Osteocyte (in vitro differentiated cells): ENCODE measurements around the gene RAB29. TPM values are rescaled to one million over a fixed set of nuclear protein-coding genes. Genes with fewer than 3 reads are reported as not detected.

ENCODE experiments used
- DNase-seq: peaks from one replicate; pipeline ENCODE4 v3.0.0; 2021; ENCODE audit warnings: mixed read lengths; ENCODE audit not compliant: unreplicated experiment; ENCODE audit errors: extremely low spot score
- H3K27ac Mint-ChIP-seq: one replicate; pipeline ENCODE4 v1.8.0; 2021; ENCODE audit warnings: mild to moderate bottlenecking, mixed read lengths; ENCODE audit not compliant: unreplicated experiment
- H3K27me3 Mint-ChIP-seq: one replicate; pipeline ENCODE4 v1.8.0; 2021; ENCODE audit warnings: mixed read lengths; ENCODE audit not compliant: unreplicated experiment
- H3K36me3 Mint-ChIP-seq: one replicate; pipeline ENCODE4 v1.8.0; 2021; ENCODE audit warnings: mixed read lengths; ENCODE audit not compliant: unreplicated experiment
- H3K4me1 Mint-ChIP-seq: one replicate; pipeline ENCODE4 v1.8.0; 2021; ENCODE audit warnings: mixed read lengths; ENCODE audit not compliant: unreplicated experiment
- H3K4me3 Mint-ChIP-seq: one replicate; pipeline ENCODE4 v1.8.0; 2021; ENCODE audit warnings: mild to moderate bottlenecking, moderate library complexity, mixed read lengths; ENCODE audit not compliant: unreplicated experiment
- H3K9me3 Mint-ChIP-seq: one replicate; pipeline ENCODE4 v1.8.0; 2021; ENCODE audit warnings: mixed read lengths; ENCODE audit not compliant: unreplicated experiment
- total RNA-seq: library from RNA; stranded (reverse); gene quantifications from 2 replicates; pipeline ENCODE4 v1.2.1, GENCODE V29; 2021
- TF ChIP-seq, protein P1 (sequence below): fragments of 200-600 bp; sonication (generic); IDR thresholded peaks from 2 replicates; pipeline ENCODE4 v1.5.0; 2021; ENCODE audit warnings: antibody characterized with exemption, mild to moderate bottlenecking, moderate library complexity

The RAB29 gene
- total RNA-seq, 1 donor from 2014 or later = 32.0 TPM

DNA sequence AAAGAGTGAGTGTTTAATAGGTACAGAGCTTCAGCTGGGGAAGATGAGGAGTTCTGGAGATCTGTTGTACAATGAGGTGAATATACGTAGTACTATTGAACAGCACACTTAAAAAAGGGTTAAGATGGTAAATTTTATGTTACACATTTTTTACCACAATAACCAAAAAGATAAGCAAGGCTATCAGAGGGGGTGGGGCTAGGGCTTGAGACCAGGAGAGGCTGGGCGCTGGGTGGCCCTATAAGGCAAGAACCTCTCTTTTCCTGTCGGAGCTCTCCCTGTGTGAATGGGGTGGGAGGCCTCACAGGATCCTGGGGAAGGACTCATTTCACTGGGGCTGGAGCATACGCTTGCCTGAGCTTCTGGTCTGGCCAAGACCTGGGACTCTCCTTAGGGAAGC is 28.7 kb upstream of the RAB29 start:
- peaks cover 18% of the 10 kb centered on the region for H3K4me1 Mint-ChIP-seq
- H3K27me3 Mint-ChIP-seq = no peaks in the 10 kb centered on the region
- no peaks in the 10 kb centered on the region for H3K9me3 Mint-ChIP-seq
- TF ChIP-seq, protein P1, sequence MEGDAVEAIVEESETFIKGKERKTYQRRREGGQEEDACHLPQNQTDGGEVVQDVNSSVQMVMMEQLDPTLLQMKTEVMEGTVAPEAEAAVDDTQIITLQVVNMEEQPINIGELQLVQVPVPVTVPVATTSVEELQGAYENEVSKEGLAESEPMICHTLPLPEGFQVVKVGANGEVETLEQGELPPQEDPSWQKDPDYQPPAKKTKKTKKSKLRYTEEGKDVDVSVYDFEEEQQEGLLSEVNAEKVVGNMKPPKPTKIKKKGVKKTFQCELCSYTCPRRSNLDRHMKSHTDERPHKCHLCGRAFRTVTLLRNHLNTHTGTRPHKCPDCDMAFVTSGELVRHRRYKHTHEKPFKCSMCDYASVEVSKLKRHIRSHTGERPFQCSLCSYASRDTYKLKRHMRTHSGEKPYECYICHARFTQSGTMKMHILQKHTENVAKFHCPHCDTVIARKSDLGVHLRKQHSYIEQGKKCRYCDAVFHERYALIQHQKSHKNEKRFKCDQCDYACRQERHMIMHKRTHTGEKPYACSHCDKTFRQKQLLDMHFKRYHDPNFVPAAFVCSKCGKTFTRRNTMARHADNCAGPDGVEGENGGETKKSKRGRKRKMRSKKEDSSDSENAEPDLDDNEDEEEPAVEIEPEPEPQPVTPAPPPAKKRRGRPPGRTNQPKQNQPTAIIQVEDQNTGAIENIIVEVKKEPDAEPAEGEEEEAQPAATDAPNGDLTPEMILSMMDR = no peak
- H3K36me3 Mint-ChIP-seq = peaks cover 17% of the 10 kb centered on the region
- no peak for DNase-seq
- no peak overlapping the region for H3K27ac Mint-ChIP-seq
- no peak overlapping the region for H3K4me3 Mint-ChIP-seq

DNA sequence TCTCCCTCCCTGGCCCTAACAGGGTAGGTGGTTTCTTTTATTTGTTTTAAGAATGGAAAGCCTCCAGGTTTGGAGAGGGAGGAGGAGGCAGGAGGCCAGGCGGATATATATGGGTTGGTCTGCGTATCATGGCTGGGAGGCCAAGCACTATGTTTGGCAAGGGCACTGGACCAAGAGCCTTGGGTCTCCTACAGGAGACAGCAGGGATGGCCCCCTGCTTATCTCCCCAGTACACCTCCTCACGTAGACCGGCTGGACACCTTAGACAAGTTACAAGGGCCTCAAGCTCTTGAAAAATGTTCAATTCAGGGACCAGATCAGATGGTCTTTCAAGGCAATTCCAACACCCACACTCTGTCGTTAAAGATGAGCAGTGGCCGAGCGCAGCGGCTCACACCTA is 26.8 kb upstream of the RAB29 start:
- peaks cover 15% of the 10 kb centered on the region for H3K4me1 Mint-ChIP-seq
- no peaks in the 10 kb centered on the region for H3K9me3 Mint-ChIP-seq
- H3K36me3 Mint-ChIP-seq = peaks cover 21% of the 10 kb centered on the region
- H3K4me3 Mint-ChIP-seq = no peak overlapping the region
- no peak for DNase-seq
- H3K27me3 Mint-ChIP-seq = no peaks in the 10 kb centered on the region
- H3K27ac Mint-ChIP-seq = no peak overlapping the region
- TF ChIP-seq, protein P1 = no peak

DNA sequence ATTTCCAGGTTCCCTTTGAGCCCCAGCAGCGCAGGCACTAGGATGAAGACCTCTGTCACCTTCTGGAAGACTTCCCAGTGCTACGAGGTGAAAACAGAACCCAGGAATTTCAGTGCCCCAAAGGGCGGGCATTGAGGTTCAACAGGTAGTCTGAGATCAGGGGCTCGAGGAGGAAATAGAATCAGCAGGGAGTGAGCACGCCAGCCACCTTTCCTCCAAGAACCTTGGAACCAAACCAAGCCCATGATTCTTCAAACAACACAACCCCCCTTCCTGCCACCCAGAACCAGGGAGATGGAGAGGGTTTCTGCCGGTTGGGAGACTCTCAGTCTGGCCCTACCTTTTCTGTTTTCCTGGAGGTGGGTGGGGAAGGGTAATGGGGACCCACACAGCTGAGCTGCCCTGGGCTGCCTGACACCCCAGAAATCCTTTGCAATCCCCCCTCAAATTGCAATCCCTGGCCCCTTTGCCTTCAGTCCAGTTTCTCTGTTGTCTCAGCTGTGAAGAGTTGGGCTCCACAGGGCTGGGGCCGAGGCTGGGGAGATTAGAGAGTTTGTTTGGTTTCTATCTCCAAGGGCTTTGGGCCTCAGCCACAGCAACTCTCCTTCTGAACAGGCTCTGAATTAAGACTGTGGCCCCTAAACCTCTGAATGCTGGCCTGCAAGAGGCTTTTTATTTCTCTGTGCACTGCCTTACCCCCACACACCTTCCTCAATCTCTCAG is 25.9 kb upstream of the RAB29 start:
- H3K27me3 Mint-ChIP-seq = no peaks in the 10 kb centered on the region
- H3K36me3 Mint-ChIP-seq = peaks cover 25% of the 10 kb centered on the region
- peaks cover 15% of the 10 kb centered on the region for H3K4me1 Mint-ChIP-seq
- TF ChIP-seq, protein P1 = no peak
- H3K4me3 Mint-ChIP-seq = no peak overlapping the region
- no peak for DNase-seq
- H3K9me3 Mint-ChIP-seq = no peaks in the 10 kb centered on the region
- H3K27ac Mint-ChIP-seq = peak overlapping the region; percentile 32

DNA sequence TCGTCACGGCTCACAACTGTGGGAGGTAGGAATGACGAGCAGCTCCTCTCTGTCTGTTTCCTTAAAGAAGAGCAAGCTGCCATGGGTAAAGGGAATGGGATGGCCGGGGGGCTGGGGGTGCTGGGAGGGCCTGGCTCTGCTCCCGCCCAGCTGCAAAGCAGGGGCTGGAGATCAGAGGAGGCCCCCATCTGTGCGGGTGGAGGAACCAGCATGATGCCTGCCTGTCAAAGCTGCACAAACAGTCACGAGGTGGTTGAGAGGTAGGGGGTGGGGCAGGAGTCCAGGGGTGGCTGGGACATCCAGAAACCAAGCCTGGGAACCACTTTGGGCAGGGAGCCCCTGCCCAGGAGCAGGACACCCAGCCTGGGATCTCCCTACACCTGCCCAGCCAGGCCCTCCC is 25.1 kb upstream of the RAB29 start:
- no peak overlapping the region for H3K4me3 Mint-ChIP-seq
- H3K4me1 Mint-ChIP-seq = peaks cover 11% of the 10 kb centered on the region
- H3K27me3 Mint-ChIP-seq = no peaks in the 10 kb centered on the region
- H3K9me3 Mint-ChIP-seq = no peaks in the 10 kb centered on the region
- DNase-seq = no peak
- H3K36me3 Mint-ChIP-seq = peaks cover 23% of the 10 kb centered on the region
- TF ChIP-seq, protein P1 = no peak
- no peak overlapping the region for H3K27ac Mint-ChIP-seq

DNA sequence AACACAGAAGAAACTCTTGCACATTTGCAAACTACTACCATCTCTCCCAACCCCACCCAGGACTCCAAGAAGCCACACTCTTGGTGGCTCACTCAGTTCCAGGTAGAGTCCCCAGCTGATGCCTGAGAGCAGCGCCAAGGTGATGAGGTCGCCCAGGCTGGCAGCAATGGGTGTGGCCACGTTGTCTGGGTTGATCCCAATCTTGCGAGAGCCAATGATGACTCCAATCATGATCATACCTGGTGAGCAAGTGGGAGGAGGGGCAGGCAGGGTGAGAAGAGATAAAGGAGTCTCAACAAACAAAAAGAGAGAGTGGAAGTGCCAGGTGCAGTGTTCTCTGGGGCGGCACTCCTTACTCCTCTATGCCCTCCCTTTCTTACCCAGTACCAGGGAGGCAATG is 23.3 kb upstream of the RAB29 start:
- no peaks in the 10 kb centered on the region for H3K9me3 Mint-ChIP-seq
- H3K4me3 Mint-ChIP-seq = no peak overlapping the region
- H3K36me3 Mint-ChIP-seq = peaks cover 24% of the 10 kb centered on the region
- H3K27me3 Mint-ChIP-seq = no peaks in the 10 kb centered on the region
- TF ChIP-seq, protein P1 = no peak
- peaks cover 7% of the 10 kb centered on the region for H3K4me1 Mint-ChIP-seq
- no peak for DNase-seq
- H3K27ac Mint-ChIP-seq = no peak overlapping the region
